Effector CD4-positive, alpha-beta T cell (primary cell): ENCODE results near the gene RSPO4. TPM values are rescaled to one million over a fixed set of nuclear protein-coding genes. Genes with fewer than 3 reads are reported as not detected.
"Not testable (repeated sequence)": the region's sequence is repeated elsewhere in the genome, so short reads cannot be mapped to it uniquely, and the experiment has no call there.

Experiments used
- DNase-seq: peaks from one replicate; pipeline ENCODE4 v3.0.0-alpha.2; 2020
- total RNA-seq: gene quantifications from one replicate; lab custom pipeline; 2026; lab: John Stamatoyannopoulos, UW

Gene RSPO4
- total RNA-seq, result not detected

GRCh38 chr20:1001911-1002681 lies at the start of gene RSPO4:
Gene RSPO4 (minus strand): TSS chr20:1002311. CDS start chr20:1002164, 147 bp downstream.
- no peak for DNase-seq

GRCh38 chr20:1050440-1050839 lies 48.3 kb upstream of the RSPO4 start:
- DNase-seq, result no peak

GRCh38 chr20:1045860-1046418 lies 43.8 kb upstream of the RSPO4 start:
- DNase-seq, result no peak

GRCh38 chr20:1041845-1042390 lies 39.8 kb upstream of the RSPO4 start:
- DNase-seq, result no peak

GRCh38 chr20:1038205-1038604 lies 36.1 kb upstream of the RSPO4 start:
- no peak for DNase-seq

- no peak for DNase-seq
Observed at GRCh38 chr20:1037039-1037438, 34.9 kb upstream of the RSPO4 start.

- no peak for DNase-seq
Observed at GRCh38 chr20:1035466-1035865, 33.4 kb upstream of the RSPO4 start.

- DNase-seq, result no peak
Observed at GRCh38 chr20:1034415-1034789, 32.3 kb upstream of the RSPO4 start.

GRCh38 chr20:1033751-1034414 lies 31.8 kb upstream of the RSPO4 start:
- DNase-seq, result no peak

GRCh38 chr20:1029980-1030379 lies 27.9 kb upstream of the RSPO4 start:
- no peak for DNase-seq

GRCh38 chr20:1026214-1026613 lies 24.1 kb upstream of the RSPO4 start:
- DNase-seq, result not testable (repeated sequence)

GRCh38 chr20:1022871-1023270 lies 20.8 kb upstream of the RSPO4 start:
- no peak for DNase-seq

- DNase-seq, result no peak
Observed at GRCh38 chr20:1020614-1021013, 18.5 kb upstream of the RSPO4 start.

- no peak for DNase-seq
Observed at GRCh38 chr20:1019344-1019743, 17.2 kb upstream of the RSPO4 start.

- DNase-seq, result no peak
Observed at GRCh38 chr20:1017677-1018076, 15.6 kb upstream of the RSPO4 start.

GRCh38 chr20:1015181-1015580 lies 13.1 kb upstream of the RSPO4 start:
- no peak for DNase-seq

- DNase-seq, result no peak
Observed at GRCh38 chr20:1014471-1014870, 12.4 kb upstream of the RSPO4 start.

- no peak for DNase-seq
Observed at GRCh38 chr20:1013566-1014340, 11.6 kb upstream of the RSPO4 start.

GRCh38 chr20:1012359-1013168 lies 10.5 kb upstream of the RSPO4 start:
- no peak for DNase-seq

- no peak for DNase-seq
Observed at GRCh38 chr20:1010659-1011058, 8.5 kb upstream of the RSPO4 start.

- no peak for DNase-seq
Observed at GRCh38 chr20:1005452-1006027, 3.4 kb upstream of the RSPO4 start.
